Heart left ventricle (tissue), 13 donors: Measurements from ENCODE around the gene ROM1.

Source experiments
- POLR2A ChIP-seq, 2 donors: fragments of 450-650 bp; IDR thresholded peaks; one replicate each; pipeline ENCODE4 v1.6.1; 2017; ENCODE audit warnings: antibody characterized with exemption in 2 of 2, mild to moderate bottlenecking in 2 of 2, moderate library complexity in 2 of 2
- TF ChIP-seq, protein P1 (sequence below), 12 donors: fragments of 200-600 bp; sonication (generic) in 4 of 12; IDR thresholded peaks; one replicate each; pipeline versions ENCODE4 v1.5.0 to v1.8.0; 2018 to 2022; ENCODE audit warnings: antibody characterized with exemption in 12 of 12, mild to moderate bottlenecking in 5 of 12
- donor health status: ischemic (EF 13 %, LVEDD 7.1; RV severe dilation, severe dysfunction).
- donor health status: DM: no; HTN: yes; CAD: no.
- donor health status: DM: no; HTN: no; CAD: no.
- donor health status: ischemic (EF 25% LVEDD 6.9; RV normal size, moderate dysfunction).
- donor health status: ischemic (EF 25% LVEDD 5.7; RV mildly dilated, moderate dysfunction).
- donor health status: ischemic (EF 35%, LVEDD 5.7; RV mildly dilated, moderate dysfunction).
- donor health status: nonischemic (EF 11% LVEDD 7.7; RV severe dilation, severe dysfunction).
- donor health status: DM: yes; HTN: yes; CAD: no.
- donor health status: PGD.
- donor health status: ischemic (EF 29% LVEDD 5.4; RV normal size, mild dysfunction).
- donor health status: nonischemic (EF 23%, LVEDD 6.1; RV moderate dilation, normal function).

DNA sequence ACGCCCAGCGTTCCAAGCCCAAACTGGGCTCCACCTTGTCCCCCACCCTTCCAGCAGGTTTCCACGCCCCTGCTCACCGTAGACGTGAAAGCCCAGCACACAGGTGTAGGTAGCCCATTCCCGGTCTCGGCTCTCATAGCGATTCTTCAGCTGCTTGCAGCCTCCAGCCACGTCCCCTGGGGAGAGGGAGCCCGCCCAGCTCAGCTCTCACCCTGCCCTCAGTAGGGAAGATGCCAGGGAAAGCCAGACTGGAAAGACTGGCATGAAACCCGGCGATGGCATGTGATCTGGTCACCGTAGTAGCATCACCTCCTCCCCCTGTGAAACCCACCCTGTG, 10.0 kb upstream of the ROM1 start:
- TF ChIP-seq POLR2A (IDR thresholded peaks at IDR 0.05), result no peak
- TF ChIP-seq, protein P1, sequence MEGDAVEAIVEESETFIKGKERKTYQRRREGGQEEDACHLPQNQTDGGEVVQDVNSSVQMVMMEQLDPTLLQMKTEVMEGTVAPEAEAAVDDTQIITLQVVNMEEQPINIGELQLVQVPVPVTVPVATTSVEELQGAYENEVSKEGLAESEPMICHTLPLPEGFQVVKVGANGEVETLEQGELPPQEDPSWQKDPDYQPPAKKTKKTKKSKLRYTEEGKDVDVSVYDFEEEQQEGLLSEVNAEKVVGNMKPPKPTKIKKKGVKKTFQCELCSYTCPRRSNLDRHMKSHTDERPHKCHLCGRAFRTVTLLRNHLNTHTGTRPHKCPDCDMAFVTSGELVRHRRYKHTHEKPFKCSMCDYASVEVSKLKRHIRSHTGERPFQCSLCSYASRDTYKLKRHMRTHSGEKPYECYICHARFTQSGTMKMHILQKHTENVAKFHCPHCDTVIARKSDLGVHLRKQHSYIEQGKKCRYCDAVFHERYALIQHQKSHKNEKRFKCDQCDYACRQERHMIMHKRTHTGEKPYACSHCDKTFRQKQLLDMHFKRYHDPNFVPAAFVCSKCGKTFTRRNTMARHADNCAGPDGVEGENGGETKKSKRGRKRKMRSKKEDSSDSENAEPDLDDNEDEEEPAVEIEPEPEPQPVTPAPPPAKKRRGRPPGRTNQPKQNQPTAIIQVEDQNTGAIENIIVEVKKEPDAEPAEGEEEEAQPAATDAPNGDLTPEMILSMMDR (IDR thresholded peaks at IDR 0.05), result no peak
